Measurements from ENCODE around the gene FSCN2. TPM values are rescaled to one million over a fixed set of nuclear protein-coding genes. Genes with fewer than 3 reads are reported as not detected.

FSCN2 gene
- total and polyA plus RNA-seq, 9 donors = 0.13 to 6.4 (median 3.0) TPM

DNA sequence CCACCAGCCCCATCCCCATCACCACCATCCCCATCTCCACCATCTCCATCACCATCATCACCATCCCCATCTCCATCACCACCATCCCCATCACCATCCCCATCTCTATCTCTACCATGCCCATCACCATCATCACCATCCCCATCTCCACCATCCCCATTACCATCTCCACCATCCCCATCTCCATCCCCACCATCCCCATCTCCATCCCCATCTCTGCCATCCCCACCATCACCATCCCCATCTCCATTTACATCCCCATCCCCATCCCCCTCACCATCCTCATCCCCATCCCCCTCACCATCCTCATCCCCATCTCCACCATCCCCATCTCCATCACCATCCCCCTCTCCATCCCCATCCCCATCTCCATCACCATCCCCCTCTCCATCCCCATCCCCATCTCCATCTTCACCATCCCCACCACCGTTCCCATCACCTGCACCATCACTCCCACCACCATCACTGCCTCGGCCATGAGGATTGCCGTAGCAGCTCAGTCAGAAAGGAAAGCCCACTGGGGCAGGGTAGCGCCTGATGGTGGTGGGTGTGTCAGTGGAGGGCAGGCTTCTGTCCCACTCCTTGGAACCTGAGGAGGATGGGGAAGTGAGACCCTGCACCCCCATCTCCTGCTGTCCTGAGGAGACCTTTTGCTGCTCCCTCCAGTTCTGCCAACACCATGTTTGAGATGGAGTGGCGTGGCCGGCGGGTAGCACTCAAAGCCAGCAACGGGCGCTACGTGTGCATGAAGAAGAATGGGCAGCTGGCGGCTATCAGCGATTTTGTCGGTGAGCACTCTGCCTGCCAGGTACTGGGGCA, 7.5 kb downstream of the FSCN2 start:
- H3K27ac ChIP-seq = no peak overlapping the region
- intact Hi-C loops (cut with DNase I) = no loop called here
- peaks cover 2% of the 10 kb centered on the region for H3K4me1 ChIP-seq (ENCODE audit: insufficient read depth)
- TF ChIP-seq EP300 (IDR thresholded peaks at IDR 0.05) (no peak), POLR2A (IDR thresholded peaks at IDR 0.05) (no peak), CTCF (IDR thresholded peaks at IDR 0.05) (no peak)
- 58 to 73% (median 73%) methylated on average over 13 of the region's 13 CpGs for WGBS, 3 donors
- H3K36me3 ChIP-seq = no peaks in the 10 kb centered on the region
- no peaks in the 10 kb centered on the region for H3K27me3 ChIP-seq
- no peak for DNase-seq
- H3K9me3 ChIP-seq = no peaks in the 10 kb centered on the region
- no peak overlapping the region for H3K4me3 ChIP-seq

DNA sequence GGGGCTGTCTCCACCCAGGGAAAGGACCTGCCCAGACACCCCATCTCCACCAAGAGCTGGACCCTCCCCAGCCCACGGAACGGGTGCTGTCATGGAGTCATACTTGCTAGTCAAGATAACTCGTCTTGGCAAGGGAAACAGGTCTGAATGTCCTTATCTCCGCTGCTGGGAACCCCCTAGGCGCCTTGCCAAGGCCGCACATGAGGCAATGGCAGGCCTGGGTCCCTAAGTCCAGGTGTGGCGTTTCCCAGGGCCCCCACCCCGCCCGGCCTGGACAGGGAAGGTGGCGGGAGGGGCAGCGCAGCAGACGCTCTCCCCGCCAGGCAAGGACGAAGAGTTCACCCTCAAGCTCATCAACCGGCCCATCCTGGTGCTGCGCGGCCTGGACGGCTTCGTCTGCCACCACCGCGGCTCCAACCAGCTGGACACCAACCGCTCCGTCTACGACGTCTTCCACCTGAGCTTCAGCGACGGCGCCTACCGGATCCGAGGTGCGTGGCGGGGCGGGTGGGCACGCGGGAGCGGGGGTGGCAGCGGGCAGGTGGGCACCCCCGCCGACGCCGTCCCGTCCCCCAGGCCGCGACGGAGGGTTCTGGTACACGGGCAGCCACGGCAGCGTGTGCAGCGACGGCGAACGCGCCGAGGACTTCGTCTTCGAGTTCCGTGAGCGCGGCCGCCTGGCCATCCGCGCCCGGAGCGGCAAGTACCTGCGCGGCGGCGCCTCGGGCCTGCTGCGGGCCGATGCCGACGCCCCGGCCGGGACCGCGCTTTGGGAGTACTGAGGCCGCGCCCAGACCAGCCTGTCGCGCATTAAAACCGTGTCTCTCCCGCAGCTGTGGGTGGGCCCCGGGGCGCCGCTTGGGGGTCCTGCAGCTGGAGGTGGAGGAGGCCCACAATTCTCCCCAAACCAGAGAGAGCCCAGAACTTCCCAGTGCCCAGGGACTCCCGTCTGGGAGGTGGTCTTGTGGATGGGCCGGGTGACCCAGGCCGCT, 8.4 kb downstream of the FSCN2 start:
- H3K27me3 ChIP-seq = no peaks in the 10 kb centered on the region
- no peak for DNase-seq
- H3K36me3 ChIP-seq = no peaks in the 10 kb centered on the region
- intact Hi-C loops (cut with DNase I) = no loop called here
- H3K4me1 ChIP-seq (ENCODE audit: insufficient read depth) = peaks cover 2% of the 10 kb centered on the region
- H3K4me3 ChIP-seq = no peak overlapping the region
- no peak for TF ChIP-seq CTCF (IDR thresholded peaks at IDR 0.05)
- TF ChIP-seq EP300 (IDR thresholded peaks at IDR 0.05) = no peak
- TF ChIP-seq POLR2A (IDR thresholded peaks at IDR 0.05) = no peak
- WGBS, 3 donors = 3 to 5% (median 3%) methylated on average over 51 to 89 of the region's 89 CpGs
- no peaks in the 10 kb centered on the region for H3K9me3 ChIP-seq
- no peak overlapping the region for H3K27ac ChIP-seq

GRCh38 chr17:81537343-81537855, 9.2 kb downstream of the FSCN2 start:
- intact Hi-C loops (cut with DNase I) = no loop called here
- H3K27me3 ChIP-seq = no peaks in the 10 kb centered on the region
- no peak for DNase-seq
- H3K4me3 ChIP-seq = no peak overlapping the region
- TF ChIP-seq EP300 (IDR thresholded peaks at IDR 0.05) = no peak
- TF ChIP-seq CTCF (IDR thresholded peaks at IDR 0.05) = peak in 1 of 3 donors; percentile 44
- no peak for TF ChIP-seq POLR2A (IDR thresholded peaks at IDR 0.05)
- peaks cover 2% of the 10 kb centered on the region for H3K4me1 ChIP-seq (ENCODE audit: insufficient read depth)
- H3K27ac ChIP-seq = no peak overlapping the region
- no peaks in the 10 kb centered on the region for H3K36me3 ChIP-seq
- no peaks in the 10 kb centered on the region for H3K9me3 ChIP-seq
- 5 to 15% (median 9%) methylated on average over 11 to 17 of the region's 17 CpGs for WGBS, 3 donors

DNA sequence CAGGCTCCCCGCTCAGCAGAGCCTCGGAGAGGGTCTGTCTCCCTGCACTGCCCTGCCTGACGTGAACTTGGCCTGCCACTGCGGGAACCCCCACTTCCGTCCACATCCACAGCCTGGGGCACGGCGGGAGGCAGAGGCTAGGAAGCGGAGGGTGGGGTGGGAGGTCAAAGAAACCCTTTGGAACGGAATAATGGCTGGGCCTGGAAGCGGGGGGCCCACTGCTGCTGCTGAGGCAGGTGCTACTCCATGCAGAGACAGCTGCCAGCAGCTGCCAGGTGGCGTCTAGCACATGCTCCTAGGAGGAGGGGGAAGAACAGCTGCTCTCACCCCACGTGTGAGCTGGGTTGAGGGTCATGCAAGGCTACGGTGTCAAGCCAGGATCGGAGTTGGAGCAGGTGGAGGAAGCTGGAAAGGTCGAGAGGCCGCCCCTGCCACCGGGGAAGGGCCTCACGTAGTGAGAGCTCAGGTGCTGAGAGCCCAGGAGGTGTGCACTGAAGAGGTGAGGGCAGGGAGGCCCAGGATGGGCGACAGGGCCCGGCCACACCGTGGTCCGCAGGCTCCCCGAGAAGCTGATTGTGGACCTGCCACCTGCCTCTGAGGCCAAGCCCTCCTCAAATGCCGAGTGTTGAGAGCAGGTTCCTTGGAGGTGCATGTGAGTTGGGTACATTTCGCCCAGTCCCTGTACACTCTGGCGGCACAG, 9.8 kb downstream of the FSCN2 start:
- Histone ChIP-seq H3K36me3 (no peaks in the 10 kb centered on the region), H3K9me3 (no peaks in the 10 kb centered on the region), H3K4me3 (no peak overlapping the region), H3K27ac (no peak overlapping the region), H3K4me1 (ENCODE audit: insufficient read depth) (peaks cover 2% of the 10 kb centered on the region), H3K27me3 (no peaks in the 10 kb centered on the region)
- 46 to 61% (median 56%) methylated on average over 23 to 26 of the region's 26 CpGs for WGBS, 3 donors
- intact Hi-C loops (cut with DNase I) = no loop called here
- TF ChIP-seq CTCF (IDR thresholded peaks at IDR 0.05) (no peak), EP300 (IDR thresholded peaks at IDR 0.05) (no peak), POLR2A (IDR thresholded peaks at IDR 0.05) (no peak)
- no peak for DNase-seq
